GOT3 (cell line): ENCODE results near the gene TBC1D5.

Source experiments
- DNase-seq: peaks from one replicate; lab custom pipeline; 2025; ENCODE audit warnings: mixed read lengths; lab: John Stamatoyannopoulos, UW

TBC1D5 gene

GRCh38 chr3:17585394-17586325 is 156.8 kb downstream of the TBC1D5 start:
- no peak for DNase-seq

GRCh38 chr3:17584066-17584465 is 158.4 kb downstream of the TBC1D5 start:
- DNase-seq: no peak

DNA sequence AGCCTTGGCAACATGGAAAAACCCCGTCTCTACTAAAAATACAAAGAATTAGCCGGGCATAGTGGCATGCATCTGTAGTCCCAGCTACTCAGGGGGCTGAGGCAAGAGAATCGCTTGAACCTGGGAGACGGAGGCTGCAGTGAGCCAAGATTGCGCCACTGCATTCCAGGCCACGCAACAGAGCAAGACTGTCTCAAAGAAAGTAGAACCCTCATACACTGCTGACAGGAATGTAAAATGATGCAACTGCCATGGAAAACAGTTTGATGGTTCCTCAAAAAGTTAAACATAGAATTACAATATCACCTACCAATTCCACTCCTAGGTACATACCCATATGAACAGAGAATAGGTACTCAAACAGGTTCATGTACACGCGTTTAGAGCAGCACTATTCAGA is 158.9 kb downstream of the TBC1D5 start:
- no peak for DNase-seq

DNA sequence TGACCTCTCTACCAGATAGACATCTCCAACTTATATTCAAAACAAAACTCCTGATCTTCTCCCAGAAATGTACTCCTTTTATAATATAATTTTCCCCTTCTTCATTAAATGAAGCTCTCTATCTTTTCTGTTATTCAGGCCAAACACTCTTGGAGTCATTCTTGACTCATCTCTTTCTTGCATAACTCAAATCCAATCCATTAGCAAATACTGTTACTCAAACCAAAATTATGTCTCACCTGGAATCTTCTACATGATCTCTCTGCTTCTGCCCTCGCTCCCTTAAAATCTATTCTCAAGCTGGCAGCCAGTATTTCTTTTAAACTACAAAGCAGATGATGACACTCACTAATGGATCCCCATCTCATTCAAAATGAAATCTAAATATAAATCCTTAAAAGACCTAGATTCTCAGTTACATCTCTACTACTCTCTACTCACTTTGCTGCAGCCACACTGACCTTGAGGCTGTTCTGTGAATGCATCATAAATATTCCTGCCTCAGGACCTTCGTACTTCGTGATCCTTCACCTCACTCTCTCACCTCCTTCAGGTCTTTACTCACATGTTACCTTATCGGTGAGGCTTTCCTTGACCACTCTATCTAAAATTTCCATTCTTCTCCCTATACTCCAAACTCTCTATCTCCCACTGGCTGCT is 160.9 kb downstream of the TBC1D5 start:
- no peak for DNase-seq

DNA sequence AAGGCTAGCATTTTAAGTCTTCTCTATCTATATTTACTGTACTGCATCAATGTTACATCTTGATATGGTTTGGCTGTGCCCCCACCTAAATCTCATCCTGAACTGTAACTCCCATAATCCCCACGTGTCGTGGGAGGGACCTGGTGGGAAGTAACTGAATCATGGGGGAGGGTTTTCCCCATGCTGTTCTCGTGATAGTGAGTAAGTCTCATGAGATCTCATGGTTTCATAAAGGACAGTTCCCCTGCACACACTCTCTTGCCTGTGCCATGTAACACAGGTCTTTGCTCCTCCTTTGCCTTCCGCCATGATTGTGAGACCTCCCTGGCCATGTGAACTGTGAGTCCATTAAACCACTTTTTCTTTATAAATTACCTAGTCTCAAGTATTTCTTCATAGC is 161.5 kb downstream of the TBC1D5 start:
- no peak for DNase-seq

- DNase-seq: no peak
Observed at GRCh38 chr3:17579289-17580031, 163.0 kb downstream of the TBC1D5 start.

GRCh38 chr3:17577796-17578520 is 164.5 kb downstream of the TBC1D5 start:
- DNase-seq: no peak

- DNase-seq: no peak
Observed at GRCh38 chr3:17573396-17573795, 169.0 kb downstream of the TBC1D5 start.

GRCh38 chr3:17571686-17572085 is 170.7 kb downstream of the TBC1D5 start:
- no peak for DNase-seq

- no peak for DNase-seq
Observed at GRCh38 chr3:17562845-17563244, 179.6 kb downstream of the TBC1D5 start.

- DNase-seq: no peak
Observed at GRCh38 chr3:17558565-17558964, 183.9 kb downstream of the TBC1D5 start.

GRCh38 chr3:17557749-17558463 is 184.5 kb downstream of the TBC1D5 start:
- no peak for DNase-seq

DNA sequence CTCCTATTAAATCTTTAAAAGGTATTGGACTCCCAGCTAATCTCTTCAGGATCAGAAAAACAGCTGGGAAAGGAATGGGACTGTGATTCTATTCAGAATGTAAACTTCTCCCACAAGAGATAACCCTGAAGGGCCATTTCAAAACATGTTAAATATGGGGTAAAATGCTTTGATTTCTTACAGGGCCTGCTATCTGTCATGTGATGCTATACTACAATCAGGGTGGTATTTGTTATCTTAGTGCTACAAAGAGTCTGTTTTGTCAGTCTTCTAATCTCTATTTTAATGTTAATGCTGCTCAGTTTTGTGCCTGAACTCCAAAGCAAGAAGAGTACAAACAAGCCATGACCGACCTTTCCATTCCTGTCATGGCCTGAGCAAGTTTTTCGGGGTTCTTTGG is 186.9 kb downstream of the TBC1D5 start:
- no peak for DNase-seq

GRCh38 chr3:17554078-17554477 is 188.4 kb downstream of the TBC1D5 start:
- no peak for DNase-seq

DNA sequence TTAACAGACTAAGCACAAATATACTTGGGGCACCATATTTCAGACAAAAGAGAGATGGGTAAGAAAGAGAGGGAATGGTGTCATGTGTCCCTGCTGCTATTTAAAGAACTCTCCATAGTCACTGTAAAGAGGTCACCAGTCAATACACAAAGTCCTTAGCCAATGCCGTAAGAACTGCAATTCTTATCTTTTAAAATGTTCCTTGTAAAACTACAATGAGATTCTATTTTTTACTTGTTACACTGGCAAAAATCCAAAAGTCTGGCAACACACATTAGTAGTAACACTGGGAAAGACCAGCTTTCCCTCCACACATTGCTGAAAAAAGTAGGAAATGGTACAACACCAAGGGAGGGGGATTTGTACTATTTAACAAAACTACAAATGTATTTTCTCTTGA is 189.4 kb downstream of the TBC1D5 start:
- no peak for DNase-seq

- no peak for DNase-seq
Observed at GRCh38 chr3:17552351-17552750, 190.1 kb downstream of the TBC1D5 start.

DNA sequence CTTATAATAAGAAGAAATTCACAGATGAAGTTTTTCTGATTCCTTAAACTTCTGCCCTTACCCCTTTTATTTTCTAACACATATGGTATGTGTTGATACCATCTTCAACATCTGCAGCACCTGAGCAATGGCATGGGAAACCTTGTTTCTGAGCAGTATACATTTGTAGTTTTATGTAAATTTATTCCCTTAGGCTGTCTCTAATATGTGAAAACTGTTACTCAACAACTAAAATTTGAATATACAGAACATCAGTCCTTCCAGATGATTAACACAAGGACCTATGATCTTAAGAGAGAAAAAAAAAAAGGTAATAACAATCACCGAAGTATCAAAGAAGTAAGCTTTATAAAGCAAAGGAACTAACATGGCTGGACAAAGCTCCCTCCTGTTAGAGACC is 190.5 kb downstream of the TBC1D5 start:
- DNase-seq: no peak

- no peak for DNase-seq
Observed at GRCh38 chr3:17551333-17551732, 191.1 kb downstream of the TBC1D5 start.

- no peak for DNase-seq
Observed at GRCh38 chr3:17550624-17551023, 191.8 kb downstream of the TBC1D5 start.

GRCh38 chr3:17546500-17547255 is 195.8 kb downstream of the TBC1D5 start:
- DNase-seq: no peak

- no peak for DNase-seq
Observed at GRCh38 chr3:17544632-17545031, 197.8 kb downstream of the TBC1D5 start.
